ENCODE data around the gene PHF3.

DNA sequence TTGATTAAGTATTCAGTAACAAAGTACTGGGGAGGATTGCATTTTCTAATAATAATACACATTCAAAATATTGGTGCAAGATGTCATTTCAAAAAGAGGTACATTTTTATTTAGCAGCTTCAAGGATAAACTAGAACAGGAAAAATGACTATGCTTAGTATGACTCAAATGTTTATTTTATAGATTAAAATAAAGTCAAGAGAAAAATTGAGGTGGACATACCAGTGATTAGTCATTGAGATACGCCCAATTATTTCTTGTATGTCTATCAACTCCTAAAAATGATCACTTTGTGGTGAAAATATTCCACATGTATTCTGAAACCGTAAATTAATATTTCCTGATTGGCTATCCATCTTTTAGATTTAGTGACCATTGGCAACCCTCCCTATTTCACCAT is 96.7 kb downstream of the PHF3 start:
- TF ChIP-seq, protein P1, sequence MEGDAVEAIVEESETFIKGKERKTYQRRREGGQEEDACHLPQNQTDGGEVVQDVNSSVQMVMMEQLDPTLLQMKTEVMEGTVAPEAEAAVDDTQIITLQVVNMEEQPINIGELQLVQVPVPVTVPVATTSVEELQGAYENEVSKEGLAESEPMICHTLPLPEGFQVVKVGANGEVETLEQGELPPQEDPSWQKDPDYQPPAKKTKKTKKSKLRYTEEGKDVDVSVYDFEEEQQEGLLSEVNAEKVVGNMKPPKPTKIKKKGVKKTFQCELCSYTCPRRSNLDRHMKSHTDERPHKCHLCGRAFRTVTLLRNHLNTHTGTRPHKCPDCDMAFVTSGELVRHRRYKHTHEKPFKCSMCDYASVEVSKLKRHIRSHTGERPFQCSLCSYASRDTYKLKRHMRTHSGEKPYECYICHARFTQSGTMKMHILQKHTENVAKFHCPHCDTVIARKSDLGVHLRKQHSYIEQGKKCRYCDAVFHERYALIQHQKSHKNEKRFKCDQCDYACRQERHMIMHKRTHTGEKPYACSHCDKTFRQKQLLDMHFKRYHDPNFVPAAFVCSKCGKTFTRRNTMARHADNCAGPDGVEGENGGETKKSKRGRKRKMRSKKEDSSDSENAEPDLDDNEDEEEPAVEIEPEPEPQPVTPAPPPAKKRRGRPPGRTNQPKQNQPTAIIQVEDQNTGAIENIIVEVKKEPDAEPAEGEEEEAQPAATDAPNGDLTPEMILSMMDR (IDR thresholded peaks at IDR 0.05; ENCODE audit: low read depth, low read length): no peak
- no peak for TF ChIP-seq POLR2A (IDR thresholded peaks at IDR 0.05; ENCODE audit: extremely low read depth, insufficient read length)
